ENCODE data around the gene PLXNA2.

Gene PLXNA2

GRCh38 chr1:208209896-208210589 is 34.1 kb downstream of the PLXNA2 start:
- H3K4me1 ChIP-seq (ENCODE audit: low read length): peaks cover 10% of the 10 kb centered on the region
- no peak overlapping the region for H3K4me2 ChIP-seq (ENCODE audit: low read length)
- H3K36me3 ChIP-seq (replicated peaks; ENCODE audit: low read depth, low read length): peaks cover 10% of the 10 kb centered on the region
- H2AFZ ChIP-seq (ENCODE audit: low read depth, low read length): no peak overlapping the region
- no peaks in the 10 kb centered on the region for H3K9me3 ChIP-seq (ENCODE audit: insufficient read depth, low read length)
- H3K4me3 ChIP-seq (ENCODE audit: low read length): no peak overlapping the region
- H3K9ac ChIP-seq (ENCODE audit: low read length): no peak overlapping the region
- no peaks in the 10 kb centered on the region for H3K79me2 ChIP-seq (ENCODE audit: low read length)
- no peaks in the 10 kb centered on the region for H3K27me3 ChIP-seq (ENCODE audit: low read depth, low read length)
- H4K20me1 ChIP-seq (ENCODE audit: insufficient read depth, low read length): no peaks in the 10 kb centered on the region
- H3K27ac ChIP-seq (ENCODE audit: low read length): no peak overlapping the region
- no peak for TF ChIP-seq EZH2phosphoT487 (IDR thresholded peaks at IDR 0.05; ENCODE audit: low read depth)

DNA sequence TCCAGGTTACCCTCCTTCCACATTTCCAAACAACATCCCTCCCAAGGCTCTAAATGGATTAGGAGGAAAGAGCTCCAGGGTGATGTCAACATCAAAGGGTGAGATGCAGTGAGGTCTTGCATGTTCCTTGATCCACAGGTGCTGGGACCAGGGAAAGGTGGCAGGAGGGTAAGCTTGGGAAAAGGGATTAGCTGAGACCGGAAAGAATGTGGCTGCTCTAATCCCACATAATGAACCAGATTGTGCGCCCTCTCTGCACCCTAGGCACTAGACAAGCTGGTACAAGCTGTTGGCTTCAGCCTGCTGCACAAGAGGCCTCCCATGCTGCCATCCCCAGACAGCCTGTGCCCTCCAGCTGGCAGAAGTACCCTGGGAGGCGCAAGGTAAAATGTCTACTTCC is 34.9 kb downstream of the PLXNA2 start:
- H3K27ac ChIP-seq (ENCODE audit: low read length): no peak overlapping the region
- H2AFZ ChIP-seq (ENCODE audit: low read depth, low read length): no peak overlapping the region
- TF ChIP-seq EZH2phosphoT487 (IDR thresholded peaks at IDR 0.05; ENCODE audit: low read depth): no peak
- TF ChIP-seq, protein P1, sequence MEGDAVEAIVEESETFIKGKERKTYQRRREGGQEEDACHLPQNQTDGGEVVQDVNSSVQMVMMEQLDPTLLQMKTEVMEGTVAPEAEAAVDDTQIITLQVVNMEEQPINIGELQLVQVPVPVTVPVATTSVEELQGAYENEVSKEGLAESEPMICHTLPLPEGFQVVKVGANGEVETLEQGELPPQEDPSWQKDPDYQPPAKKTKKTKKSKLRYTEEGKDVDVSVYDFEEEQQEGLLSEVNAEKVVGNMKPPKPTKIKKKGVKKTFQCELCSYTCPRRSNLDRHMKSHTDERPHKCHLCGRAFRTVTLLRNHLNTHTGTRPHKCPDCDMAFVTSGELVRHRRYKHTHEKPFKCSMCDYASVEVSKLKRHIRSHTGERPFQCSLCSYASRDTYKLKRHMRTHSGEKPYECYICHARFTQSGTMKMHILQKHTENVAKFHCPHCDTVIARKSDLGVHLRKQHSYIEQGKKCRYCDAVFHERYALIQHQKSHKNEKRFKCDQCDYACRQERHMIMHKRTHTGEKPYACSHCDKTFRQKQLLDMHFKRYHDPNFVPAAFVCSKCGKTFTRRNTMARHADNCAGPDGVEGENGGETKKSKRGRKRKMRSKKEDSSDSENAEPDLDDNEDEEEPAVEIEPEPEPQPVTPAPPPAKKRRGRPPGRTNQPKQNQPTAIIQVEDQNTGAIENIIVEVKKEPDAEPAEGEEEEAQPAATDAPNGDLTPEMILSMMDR (IDR thresholded peaks at IDR 0.05; ENCODE audit: low read depth, low read length): no peak
- H3K9me3 ChIP-seq (ENCODE audit: insufficient read depth, low read length): no peaks in the 10 kb centered on the region
- no peak overlapping the region for H3K9ac ChIP-seq (ENCODE audit: low read length)
- H3K36me3 ChIP-seq (replicated peaks; ENCODE audit: low read depth, low read length): peaks cover 10% of the 10 kb centered on the region
- H3K4me3 ChIP-seq (ENCODE audit: low read length): no peak overlapping the region
- peaks cover 18% of the 10 kb centered on the region for H3K4me1 ChIP-seq (ENCODE audit: low read length)
- H3K79me2 ChIP-seq (ENCODE audit: low read length): no peaks in the 10 kb centered on the region
- H3K27me3 ChIP-seq (ENCODE audit: low read depth, low read length): no peaks in the 10 kb centered on the region
- H4K20me1 ChIP-seq (ENCODE audit: insufficient read depth, low read length): no peaks in the 10 kb centered on the region
- no peak overlapping the region for H3K4me2 ChIP-seq (ENCODE audit: low read length)

DNA sequence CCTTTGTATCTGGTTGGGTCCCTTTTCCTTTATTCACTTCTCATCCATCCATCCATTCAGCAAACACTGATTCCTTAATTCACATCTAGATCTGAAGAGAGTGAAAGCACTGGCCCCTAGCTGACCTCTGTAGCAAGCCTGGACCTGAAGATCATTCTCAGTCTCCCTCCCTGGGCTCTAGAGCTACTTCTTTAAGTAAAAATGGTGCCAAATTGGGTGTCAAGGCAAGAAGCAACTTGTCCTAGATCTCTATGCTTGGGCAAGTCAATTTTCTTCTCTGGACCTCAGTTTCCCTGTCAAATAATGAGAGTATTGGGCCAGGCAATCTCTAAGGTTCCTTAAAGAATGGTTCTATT is 36.1 kb downstream of the PLXNA2 start:
- H4K20me1 ChIP-seq (ENCODE audit: insufficient read depth, low read length): no peaks in the 10 kb centered on the region
- peaks cover 30% of the 10 kb centered on the region for H3K4me1 ChIP-seq (ENCODE audit: low read length)
- no peak overlapping the region for H3K9ac ChIP-seq (ENCODE audit: low read length)
- no peak overlapping the region for H3K4me3 ChIP-seq (ENCODE audit: low read length)
- H3K27ac ChIP-seq (ENCODE audit: low read length): no peak overlapping the region
- H2AFZ ChIP-seq (ENCODE audit: low read depth, low read length): no peak overlapping the region
- H3K9me3 ChIP-seq (ENCODE audit: insufficient read depth, low read length): no peaks in the 10 kb centered on the region
- peaks cover 13% of the 10 kb centered on the region for H3K36me3 ChIP-seq (replicated peaks; ENCODE audit: low read depth, low read length)
- H3K79me2 ChIP-seq (ENCODE audit: low read length): peaks cover 4% of the 10 kb centered on the region
- no peak overlapping the region for H3K4me2 ChIP-seq (ENCODE audit: low read length)
- TF ChIP-seq EZH2phosphoT487 (IDR thresholded peaks at IDR 0.05; ENCODE audit: low read depth): no peak
- TF ChIP-seq, protein P1 (IDR thresholded peaks at IDR 0.05; ENCODE audit: low read depth, low read length): no peak
- H3K27me3 ChIP-seq (ENCODE audit: low read depth, low read length): no peaks in the 10 kb centered on the region

- Histone ChIP-seq H3K36me3 (replicated peaks; ENCODE audit: low read depth, low read length) (peaks cover 13% of the 10 kb centered on the region), H2AFZ (ENCODE audit: low read depth, low read length) (no peak overlapping the region), H3K27ac (ENCODE audit: low read length) (no peak overlapping the region), H3K4me3 (ENCODE audit: low read length) (no peak overlapping the region), H4K20me1 (ENCODE audit: insufficient read depth, low read length) (no peaks in the 10 kb centered on the region), H3K9me3 (ENCODE audit: insufficient read depth, low read length) (no peaks in the 10 kb centered on the region), H3K4me2 (ENCODE audit: low read length) (no peak overlapping the region), H3K9ac (ENCODE audit: low read length) (no peak overlapping the region), H3K27me3 (ENCODE audit: low read depth, low read length) (no peaks in the 10 kb centered on the region), H3K79me2 (ENCODE audit: low read length) (peaks cover 5% of the 10 kb centered on the region), H3K4me1 (ENCODE audit: low read length) (peaks cover 35% of the 10 kb centered on the region)
- TF ChIP-seq EZH2phosphoT487 (IDR thresholded peaks at IDR 0.05; ENCODE audit: low read depth): no peak
- TF ChIP-seq, protein P1 (IDR thresholded peaks at IDR 0.05; ENCODE audit: low read depth, low read length): no peak
These were observed 36.6 kb downstream of the PLXNA2 start for GRCh38 chr1:208207388-208208131.
